ENCODE results near the gene DMAC2. TPM values are rescaled to one million over a fixed set of nuclear protein-coding genes. Genes with fewer than 3 reads are reported as not detected.

The DMAC2 gene
- polyA plus RNA-seq, 1 of the 3 experiments (the other 2 are of a cell fraction), result 71.4 TPM

- peak; percentile 46; the same call in 1 of the 2 replicates for TF ChIP-seq USF2 (IDR thresholded peaks at IDR 0.05; ENCODE audit: borderline replicate concordance, low read depth, low read length)
- TF ChIP-seq EZH2phosphoT487 (IDR thresholded peaks at IDR 0.05; ENCODE audit: borderline replicate concordance, low read depth), result no peak
- peak; percentile 93 for TF ChIP-seq YY1 (IDR thresholded peaks at IDR 0.05; ENCODE audit: low read depth)
- TF ChIP-seq MEF2A (IDR thresholded peaks at IDR 0.05; ENCODE audit: borderline replicate concordance, low read depth), result no peak
These were observed 42.3 kb downstream of the DMAC2 start, which contains the start of the genes BCKDHA and EXOSC5 (continued) for GRCh38 chr19:41397086-41398049.

- peaks cover 5 to 14% of the 10 kb centered on the region in 2 experiments; a peak in 2 of 4 replicates for H3K4me1 ChIP-seq (ENCODE audit: control insufficient read depth in 1 of 2, insufficient read depth in 2 of 2, low read depth in 1 of 2, low read length in 1 of 2)
- peaks cover 48% of the 10 kb centered on the region for H3K79me2 ChIP-seq (ENCODE audit: insufficient read depth)
- WGBS (ENCODE audit: low lambda C conversion rate), result 79% methylated on average over 6 of the region's 6 CpGs
- H3K27me3 ChIP-seq (ENCODE audit: insufficient read depth), result no peaks in the 10 kb centered on the region
- no peak overlapping the region for H3K27ac ChIP-seq (ENCODE audit: low read depth in 2 of 2, low read length in 1 of 2)
- DNase-seq, result no peak
- no peak overlapping the region for H3K4me3 ChIP-seq (ENCODE audit: low read depth in 2 of 2, low read length in 1 of 2)
- H3F3A ChIP-seq (replicated peaks; ENCODE audit: insufficient read depth), result no peaks in the 10 kb centered on the region
- H4K20me1 ChIP-seq (ENCODE audit: insufficient read depth), result no peaks in the 10 kb centered on the region
- H2AFZ ChIP-seq (ENCODE audit: low read depth), result no peak overlapping the region
- ChIA-PET POLR2A (no interaction called here), CTCF (no interaction called here)
- H3K4me2 ChIP-seq, result peak overlapping the region; percentile 99; the same call in 1 of the 2 replicates
- no peaks in the 10 kb centered on the region for H3K9me3 ChIP-seq
- no peaks in the 10 kb centered on the region for H3K9me2 ChIP-seq
- TF ChIP-seq POLR2AphosphoS5 (IDR thresholded peaks at IDR 0.05; ENCODE audit: low read depth, low read length) (no peak), MXI1 (IDR thresholded peaks at IDR 0.05; ENCODE audit: low read depth, low read length) (no peak), USF1 (IDR thresholded peaks at IDR 0.05; ENCODE audit: borderline replicate concordance, low read depth) (no peak), FOSL2 (IDR thresholded peaks at IDR 0.05; ENCODE audit: borderline replicate concordance, low read depth) (no peak), RFX5 (IDR thresholded peaks at IDR 0.05; ENCODE audit: low read length) (no peak), GATA2 (CRISPR knock-in tag; IDR thresholded peaks at IDR 0.05) (no peak), FOXM1 (IDR thresholded peaks at IDR 0.05; ENCODE audit: low read depth) (no peak), MEF2A (IDR thresholded peaks at IDR 0.05; ENCODE audit: borderline replicate concordance, low read depth) (no peak), PBX3 (IDR thresholded peaks at IDR 0.05) (no peak), MAX (IDR thresholded peaks at IDR 0.05; ENCODE audit: low read depth) (no peak), IRF3 (IDR thresholded peaks at IDR 0.05; ENCODE audit: low read depth, low read length) (no peak), ELF1 (IDR thresholded peaks at IDR 0.05) (no peak), JUND (IDR thresholded peaks at IDR 0.05) (no peak), TAF1 (IDR thresholded peaks at IDR 0.05; ENCODE audit: borderline replicate concordance, low read depth, low read length) (no peak), RXRA (IDR thresholded peaks at IDR 0.05; ENCODE audit: borderline replicate concordance, low read depth) (no peak), GABPA (IDR thresholded peaks at IDR 0.05; ENCODE audit: low read depth) (no peak)
- peaks cover 2 to 17% of the 10 kb centered on the region in 2 experiments for H3K36me3 ChIP-seq (replicated peaks in 1 of 2; ENCODE audit: control insufficient read depth in 1 of 2, insufficient read depth in 2 of 2, low read length in 1 of 2)
- no peak overlapping the region for H3K9ac ChIP-seq
These were observed 44.4 kb downstream of the DMAC2 start for GRCh38 chr19:41395355-41395754.
